ENCODE results near the gene CLDN6.

- TF ChIP-seq POLR2AphosphoS5 (IDR thresholded peaks at IDR 0.05), result no peak
- TF ChIP-seq, protein P1, sequence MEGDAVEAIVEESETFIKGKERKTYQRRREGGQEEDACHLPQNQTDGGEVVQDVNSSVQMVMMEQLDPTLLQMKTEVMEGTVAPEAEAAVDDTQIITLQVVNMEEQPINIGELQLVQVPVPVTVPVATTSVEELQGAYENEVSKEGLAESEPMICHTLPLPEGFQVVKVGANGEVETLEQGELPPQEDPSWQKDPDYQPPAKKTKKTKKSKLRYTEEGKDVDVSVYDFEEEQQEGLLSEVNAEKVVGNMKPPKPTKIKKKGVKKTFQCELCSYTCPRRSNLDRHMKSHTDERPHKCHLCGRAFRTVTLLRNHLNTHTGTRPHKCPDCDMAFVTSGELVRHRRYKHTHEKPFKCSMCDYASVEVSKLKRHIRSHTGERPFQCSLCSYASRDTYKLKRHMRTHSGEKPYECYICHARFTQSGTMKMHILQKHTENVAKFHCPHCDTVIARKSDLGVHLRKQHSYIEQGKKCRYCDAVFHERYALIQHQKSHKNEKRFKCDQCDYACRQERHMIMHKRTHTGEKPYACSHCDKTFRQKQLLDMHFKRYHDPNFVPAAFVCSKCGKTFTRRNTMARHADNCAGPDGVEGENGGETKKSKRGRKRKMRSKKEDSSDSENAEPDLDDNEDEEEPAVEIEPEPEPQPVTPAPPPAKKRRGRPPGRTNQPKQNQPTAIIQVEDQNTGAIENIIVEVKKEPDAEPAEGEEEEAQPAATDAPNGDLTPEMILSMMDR (IDR thresholded peaks at IDR 0.05), result no peak
These were observed 5.7 kb downstream of the CLDN6 start for GRCh38 chr16:3012246-3012645.

Measured in gastroesophageal sphincter (tissue), 3 donors.